K562 (cell line): ENCODE data around the gene PYGM.

Experiments
- CTCF ChIP-seq, 3 experiments: IDR thresholded peaks in 2 of 3; conservative IDR thresholded peaks in 1 of 3; 2 replicates each; pipeline ENCODE4 v1.5.1; 2011 to 2012; ENCODE audit warnings: low read length in 3 of 3, mild to moderate bottlenecking in 3 of 3, control low read depth in 2 of 3, improper control_type of control experiment in 1 of 3, inconsistent platforms in 1 of 3, low read depth in 1 of 3, mixed read lengths in 1 of 3, moderate library complexity in 1 of 3; ENCODE audit not compliant: insufficient read depth in 2 of 3
- SMARCC2 ChIP-seq: fragments of 450-650 bp; IDR thresholded peaks from 2 replicates; pipeline ENCODE4 v1.6.1; 2017; ENCODE audit warnings: antibody characterized with exemption, moderate library complexity, mild to moderate bottlenecking, low read depth
- ZNF232 ChIP-seq: sonication (generic); formaldehyde crosslinking; IDR thresholded peaks from 2 replicates; pipeline ENCODE4 v1.8.0; 2022; ENCODE audit warnings: mild to moderate bottlenecking, missing genetic modification reagents

DNA sequence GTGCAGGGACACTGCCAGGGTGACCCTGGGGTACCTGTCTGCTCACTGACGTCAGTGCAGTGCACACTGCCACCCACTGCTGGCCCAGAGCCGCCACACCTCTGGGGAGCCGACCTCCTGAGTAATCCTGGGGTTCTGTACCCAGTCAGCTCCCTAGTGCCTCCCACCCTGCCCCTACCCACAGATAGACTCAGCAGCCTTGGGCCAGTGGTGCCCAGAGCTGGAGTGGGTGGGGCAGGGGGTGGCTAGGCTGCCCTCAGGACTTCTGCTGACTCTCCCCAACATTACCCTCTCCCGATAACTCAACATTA lies 42.6 kb downstream of the PYGM start:
- TF ChIP-seq CTCF (IDR thresholded peaks at IDR 0.05 in 2 of 3, conservative IDR thresholded peaks at IDR 0.05 in 1 of 3; ENCODE audit: insufficient read depth in 2 of 3, low read depth in 1 of 3, low read length in 3 of 3) (no peak), SMARCC2 (no peak), ZNF232 (CRISPR knock-in tag) (no peak)
